TTC549 (cell line): ENCODE measurements around the gene CHST11.

Experiments
- FAIRE-seq: peaks from 2 replicates; lab custom pipeline; 2012; peaks lifted over from hg19 to GRCh38; lab: Jason Lieb, UNC

The CHST11 gene

DNA sequence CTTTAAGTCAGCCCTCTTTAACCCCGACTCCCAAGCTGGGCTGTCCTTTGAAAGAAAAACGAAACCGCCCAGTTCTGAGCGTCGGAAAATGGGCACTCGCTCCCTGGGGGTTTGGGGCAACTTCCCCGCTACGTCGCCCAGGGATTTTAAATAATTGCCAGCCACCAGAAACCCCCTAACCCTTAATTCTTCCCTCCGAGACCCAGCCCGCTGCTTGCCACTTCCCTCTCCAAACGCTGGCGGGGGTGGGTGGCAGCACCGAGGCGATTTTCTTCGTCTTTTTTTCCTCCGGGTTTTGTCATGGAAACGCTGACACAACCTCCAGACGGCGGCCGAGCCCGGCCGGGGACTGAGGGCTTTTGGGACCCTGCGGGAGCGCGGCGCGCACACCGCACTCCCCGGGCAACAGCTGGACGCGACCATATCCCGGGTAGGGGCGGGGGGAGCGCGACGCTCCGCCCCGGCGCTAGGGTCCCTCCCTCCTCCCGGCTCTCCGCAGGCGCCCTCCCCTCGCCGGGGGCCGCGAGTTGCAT is at the start of gene CHST11:
CHST11 (plus strand) TSS at position 532 of the 533 bp plus-strand sequence.
- FAIRE-seq, result no peak

GRCh38 chr12:104407438-104407837 is 49.3 kb upstream of the CHST11 start:
- no peak for FAIRE-seq

GRCh38 chr12:104407922-104408321 is 48.8 kb upstream of the CHST11 start:
- no peak for FAIRE-seq

DNA sequence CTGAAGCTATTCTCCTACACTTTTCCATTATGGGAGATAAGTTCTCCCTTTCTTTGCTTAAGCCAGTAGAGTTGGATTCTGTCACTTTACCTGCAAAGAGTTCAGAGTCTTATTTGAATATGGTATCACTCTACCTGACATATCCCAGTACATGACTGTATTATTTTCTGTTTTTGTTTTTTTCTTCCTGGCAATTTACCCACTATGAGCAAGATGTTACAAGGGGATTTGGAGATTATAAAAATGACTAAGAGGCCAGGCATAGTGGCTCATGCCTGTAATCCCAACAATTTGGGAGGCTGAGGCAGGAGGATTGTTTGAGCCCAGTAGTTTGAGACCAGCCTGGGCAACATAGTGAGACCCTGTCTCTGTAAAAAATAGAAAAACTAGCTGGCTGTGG is 46.4 kb upstream of the CHST11 start:
- FAIRE-seq, result no peak

DNA sequence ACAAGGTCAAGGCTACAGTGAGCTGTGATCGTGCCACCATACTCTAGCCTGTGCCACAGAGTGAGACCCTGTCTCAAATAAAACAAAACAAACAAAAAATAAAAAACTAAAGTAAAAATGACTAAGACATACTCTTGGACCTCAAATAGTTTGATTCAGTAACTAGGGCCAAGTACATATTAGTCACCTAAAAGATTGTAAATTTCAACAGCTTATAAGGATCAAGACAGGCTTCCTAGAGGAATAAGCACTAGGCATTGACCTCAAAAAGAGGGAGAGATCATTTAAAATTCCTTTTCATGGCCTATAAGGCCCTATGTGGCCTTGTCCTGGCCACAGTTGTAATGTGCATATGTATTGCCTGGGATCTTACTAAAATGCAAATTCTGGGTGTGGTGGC is 46.0 kb upstream of the CHST11 start:
- FAIRE-seq, result no peak

- FAIRE-seq, result no peak
Observed at GRCh38 chr12:104411826-104412641, 44.7 kb upstream of the CHST11 start.

DNA sequence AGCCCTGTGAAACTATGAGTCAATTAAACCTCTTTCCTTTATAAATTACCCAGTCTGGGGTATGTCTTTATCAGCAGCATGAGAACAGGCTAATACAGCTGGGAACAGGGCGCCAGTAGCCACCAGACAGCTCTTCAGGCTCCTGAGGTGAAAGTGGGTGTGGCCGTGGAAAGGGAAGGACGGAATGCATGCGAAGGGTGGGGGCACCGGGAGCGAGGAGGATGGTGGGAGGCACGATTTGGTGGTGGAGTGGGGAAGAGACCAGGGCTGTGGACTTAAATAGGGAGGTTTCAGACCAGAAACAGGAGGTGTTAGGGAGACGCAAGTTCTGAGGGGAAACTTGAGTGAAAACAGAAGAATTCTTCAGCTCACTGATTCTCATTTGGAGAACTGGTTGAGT is 44.1 kb upstream of the CHST11 start:
- no peak for FAIRE-seq

DNA sequence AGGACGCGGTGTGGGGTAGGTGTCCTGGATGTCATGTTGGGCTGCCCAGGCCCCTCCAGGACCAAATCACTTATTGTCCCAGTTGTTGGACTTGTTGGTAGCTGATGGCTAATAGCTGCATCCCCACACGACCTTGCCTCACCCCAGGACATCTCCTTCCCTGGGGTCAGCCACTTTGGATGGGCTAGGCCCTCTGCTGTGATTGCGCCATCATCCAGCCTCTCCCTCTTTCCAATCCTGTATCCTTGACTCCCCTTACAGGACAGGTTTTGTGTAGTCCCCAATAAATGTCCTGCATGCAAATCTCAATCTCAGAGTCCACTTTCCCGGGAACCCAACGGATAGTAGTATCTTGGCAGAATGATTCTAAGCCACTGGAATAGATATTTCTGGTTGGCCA is 43.4 kb upstream of the CHST11 start:
- no peak for FAIRE-seq

- FAIRE-seq, result no peak
Observed at GRCh38 chr12:104414581-104415341, 42.0 kb upstream of the CHST11 start.

- FAIRE-seq, result no peak
Observed at GRCh38 chr12:104415342-104415980, 41.3 kb upstream of the CHST11 start.

- FAIRE-seq, result no peak
Observed at GRCh38 chr12:104416136-104416535, 40.6 kb upstream of the CHST11 start.

- no peak for FAIRE-seq
Observed at GRCh38 chr12:104416585-104416984, 40.2 kb upstream of the CHST11 start.

DNA sequence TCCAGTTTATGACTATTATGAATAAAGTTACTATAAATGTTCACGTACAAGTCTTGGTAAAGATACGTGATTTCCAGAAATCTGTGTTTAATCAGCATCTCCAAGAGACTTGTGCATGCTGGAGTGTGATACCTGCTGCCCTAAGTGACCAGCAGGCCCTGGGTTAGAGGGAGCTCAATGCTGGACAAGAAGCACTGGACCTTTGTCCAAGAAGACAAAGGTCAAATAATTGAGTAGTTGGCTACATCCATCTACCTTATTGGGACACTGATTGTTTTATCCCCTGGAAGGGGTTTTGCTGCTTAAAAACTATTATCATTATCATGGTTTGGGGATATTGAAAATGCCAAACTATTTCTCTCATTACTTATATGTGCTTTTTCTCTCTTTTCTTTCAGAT is 37.0 kb upstream of the CHST11 start:
- no peak for FAIRE-seq

GRCh38 chr12:104420868-104421267 is 35.9 kb upstream of the CHST11 start:
- FAIRE-seq, result no peak

DNA sequence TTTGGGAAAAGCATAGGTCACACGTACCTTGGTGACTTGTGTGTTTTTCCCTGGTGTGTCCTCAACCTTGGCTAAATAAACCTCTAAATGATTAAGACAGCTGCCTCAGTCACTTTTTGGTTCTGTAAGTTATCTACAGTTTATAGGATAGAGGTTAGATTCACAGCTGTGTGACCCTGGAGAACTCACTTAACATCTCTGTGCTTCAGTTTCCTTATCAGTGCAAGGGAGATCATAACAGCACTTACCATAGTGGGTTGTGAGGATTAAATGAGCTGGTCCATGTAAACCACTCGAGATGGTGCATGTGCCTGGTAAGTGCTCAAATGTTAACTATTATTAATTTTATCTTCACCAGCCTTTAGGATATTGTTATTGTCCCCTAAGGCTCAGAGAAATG is 35.4 kb upstream of the CHST11 start:
- no peak for FAIRE-seq

DNA sequence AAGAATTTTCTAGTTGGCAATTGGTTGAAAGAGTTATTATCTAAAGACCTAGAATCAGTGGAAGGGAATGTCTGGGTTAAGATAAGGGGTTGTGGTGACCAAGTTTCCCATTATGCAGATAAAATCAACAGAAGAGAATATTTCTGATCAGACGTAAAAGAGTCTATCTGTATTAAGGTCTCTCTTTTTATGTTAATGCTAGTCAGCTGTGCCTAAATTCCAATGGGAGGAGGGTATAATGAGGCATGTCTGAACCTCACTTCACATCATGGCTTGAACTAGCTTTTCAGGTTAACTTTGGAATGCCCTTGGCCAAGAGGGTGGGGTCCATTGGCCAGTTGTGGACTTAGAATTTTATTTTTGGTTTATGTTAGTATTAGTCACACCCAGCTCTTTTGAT is 34.3 kb upstream of the CHST11 start:
- no peak for FAIRE-seq

GRCh38 chr12:104423273-104423672 is 33.5 kb upstream of the CHST11 start:
- no peak for FAIRE-seq

DNA sequence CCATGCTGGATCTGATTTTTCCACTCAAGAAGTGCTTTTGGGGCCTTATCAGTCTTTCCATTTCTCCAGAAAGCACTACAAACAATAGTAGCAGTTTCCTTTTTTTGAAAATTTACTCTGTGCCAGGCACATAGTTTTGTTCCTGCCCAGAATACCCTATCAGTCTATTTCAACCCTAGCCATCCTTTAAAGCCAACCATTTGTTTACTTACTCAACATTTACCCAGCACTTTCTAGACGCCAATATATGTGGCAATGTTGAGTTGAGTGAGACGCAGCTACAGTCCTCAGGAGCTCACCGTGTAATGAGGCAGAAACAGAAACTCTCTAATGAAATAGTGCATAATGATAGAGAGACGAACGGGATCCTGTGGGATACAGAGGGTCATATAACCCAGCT is 32.9 kb upstream of the CHST11 start:
- no peak for FAIRE-seq

DNA sequence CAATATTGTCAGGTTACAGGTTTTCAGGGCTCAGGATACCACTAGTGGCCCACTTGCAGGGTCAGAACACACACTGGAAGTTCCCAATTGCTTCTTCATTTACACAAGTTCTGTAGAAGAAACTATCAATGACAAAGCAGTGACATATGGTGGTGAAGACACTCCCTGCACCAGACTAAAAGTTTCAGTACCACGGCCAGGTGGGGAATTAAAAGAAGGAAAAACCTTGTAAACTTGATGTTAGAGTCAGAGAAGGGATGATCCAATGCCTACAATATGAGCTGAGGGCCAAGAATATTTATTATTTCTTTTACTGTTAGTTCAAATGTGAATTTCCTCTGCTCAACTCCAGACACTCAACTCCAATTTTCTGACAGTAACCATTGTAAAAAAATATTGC is 31.8 kb upstream of the CHST11 start:
- no peak for FAIRE-seq

GRCh38 chr12:104425614-104426013 is 31.1 kb upstream of the CHST11 start:
- FAIRE-seq, result no peak

GRCh38 chr12:104426926-104427546 is 29.7 kb upstream of the CHST11 start:
- FAIRE-seq, result no peak

GRCh38 chr12:104427547-104427938 is 29.2 kb upstream of the CHST11 start:
- no peak for FAIRE-seq

- FAIRE-seq, result no peak
Observed at GRCh38 chr12:104433061-104433460, 23.7 kb upstream of the CHST11 start.
